EL (cell line): ENCODE results near the gene SYNE1.

Source experiments
- DNase-seq: peaks from one replicate; pipeline ENCODE4 v3.0.0-alpha.2; 2016

SYNE1 gene

DNA sequence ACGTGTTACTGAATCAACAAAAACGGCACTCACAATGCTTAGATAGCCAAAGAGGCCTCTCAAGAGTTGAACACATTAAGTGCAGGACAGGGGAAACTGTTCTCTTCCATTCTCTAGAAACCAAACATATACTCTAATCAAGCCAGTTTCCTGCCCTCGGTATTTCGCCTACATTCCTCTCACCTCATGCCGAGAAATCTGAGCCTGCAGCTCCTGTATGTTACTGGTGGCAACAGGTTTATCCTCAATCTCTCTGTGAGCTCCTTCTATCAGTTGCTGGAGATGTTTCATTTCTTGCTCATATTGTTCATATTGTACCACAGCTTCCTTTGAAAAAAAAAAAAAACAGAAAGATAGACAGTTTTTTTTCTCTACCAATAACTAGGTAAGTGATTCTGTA, 328.9 kb downstream of the SYNE1 start:
- DNase-seq: no peak

DNA sequence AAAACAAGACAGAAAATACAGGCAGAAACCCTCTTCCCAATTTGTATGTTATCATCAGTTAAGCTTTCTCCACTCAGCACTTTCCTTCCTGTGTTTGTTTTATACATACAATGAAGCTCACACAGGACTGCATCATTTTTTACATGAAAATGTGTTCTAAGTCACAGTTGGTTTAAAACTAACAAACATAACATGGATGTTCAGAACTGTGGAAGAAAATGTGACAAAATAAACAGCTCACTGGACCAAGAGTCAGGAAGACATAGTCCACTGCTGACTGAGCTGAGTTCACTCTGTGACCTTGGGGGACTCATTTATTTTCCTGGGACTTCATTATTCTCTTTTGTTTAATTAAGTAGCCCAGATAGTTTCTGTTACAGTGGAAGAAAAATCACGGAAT, 331.5 kb downstream of the SYNE1 start:
- no peak for DNase-seq

DNA sequence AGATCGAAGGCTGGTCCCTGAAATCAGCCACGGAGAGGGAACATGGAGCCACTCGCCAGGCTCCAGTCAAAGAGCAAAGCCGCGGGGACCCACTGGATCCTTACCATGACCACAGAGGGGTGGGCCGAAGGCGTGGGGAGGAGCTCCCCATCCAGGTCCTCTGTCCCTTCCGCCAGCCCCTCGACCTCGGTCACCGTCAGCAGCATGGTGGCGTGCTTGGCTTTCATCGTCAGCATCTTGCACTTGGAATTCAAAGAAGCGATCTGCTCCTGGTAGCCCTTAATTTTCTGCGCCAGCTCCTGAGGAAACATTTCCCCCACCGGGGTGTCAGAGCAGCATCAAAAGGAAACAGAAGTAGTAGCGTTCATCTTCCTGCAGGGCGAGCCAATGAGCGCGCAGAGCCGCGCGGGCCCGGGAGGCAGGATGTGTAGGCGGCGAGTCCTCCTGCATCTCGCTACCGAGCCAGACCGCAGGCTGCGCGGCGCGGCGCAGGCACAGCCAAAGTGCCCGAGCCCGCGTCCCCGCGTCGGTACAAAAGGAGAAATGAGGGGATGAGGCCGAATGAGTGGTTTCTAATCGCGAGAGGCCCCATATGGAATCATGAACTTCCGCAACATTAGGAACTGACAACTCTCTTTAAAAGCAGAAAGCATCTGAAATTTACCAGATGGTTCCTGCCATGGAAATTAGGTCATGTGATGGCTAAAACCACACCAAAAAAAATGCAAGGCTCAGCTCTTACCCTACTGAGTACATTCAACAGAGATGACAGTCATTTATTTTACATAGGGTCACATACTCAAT, 335.2 kb downstream of the SYNE1 start:
- peak; percentile 91 for DNase-seq

DNA sequence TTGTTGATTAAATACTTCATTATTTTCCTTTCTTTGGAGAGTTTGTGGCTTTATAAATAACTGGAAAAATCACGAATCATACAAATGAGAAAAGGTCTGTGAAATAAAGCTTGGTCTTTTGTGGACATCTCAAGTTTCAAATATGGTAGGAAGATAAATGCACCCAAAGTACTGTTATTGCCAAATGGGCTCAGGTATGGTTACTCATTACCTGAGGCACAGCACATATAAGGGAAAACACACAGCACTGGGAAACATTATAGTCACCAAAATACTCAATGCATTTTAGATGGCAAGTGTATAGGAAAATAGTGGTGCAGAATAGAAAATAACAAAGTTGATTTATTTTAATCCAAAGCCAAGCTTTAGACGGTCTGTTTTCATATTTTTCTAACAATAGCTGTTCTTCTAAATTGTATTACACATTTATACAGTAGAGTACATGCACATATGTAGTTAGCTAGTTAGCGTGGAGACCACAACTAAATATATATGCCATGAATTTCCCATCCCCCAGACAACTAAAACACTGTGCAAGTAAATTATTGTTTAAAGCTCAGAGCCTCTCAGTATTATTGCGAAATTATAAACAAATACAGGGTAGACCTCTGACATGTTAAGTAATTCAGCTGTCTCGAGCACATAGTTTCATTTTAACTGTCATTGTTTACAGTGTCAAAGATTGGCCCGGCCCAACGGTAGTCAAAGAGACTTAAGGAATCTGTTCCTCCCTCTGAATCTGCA, 336.0 kb downstream of the SYNE1 start:
- no peak for DNase-seq

DNA sequence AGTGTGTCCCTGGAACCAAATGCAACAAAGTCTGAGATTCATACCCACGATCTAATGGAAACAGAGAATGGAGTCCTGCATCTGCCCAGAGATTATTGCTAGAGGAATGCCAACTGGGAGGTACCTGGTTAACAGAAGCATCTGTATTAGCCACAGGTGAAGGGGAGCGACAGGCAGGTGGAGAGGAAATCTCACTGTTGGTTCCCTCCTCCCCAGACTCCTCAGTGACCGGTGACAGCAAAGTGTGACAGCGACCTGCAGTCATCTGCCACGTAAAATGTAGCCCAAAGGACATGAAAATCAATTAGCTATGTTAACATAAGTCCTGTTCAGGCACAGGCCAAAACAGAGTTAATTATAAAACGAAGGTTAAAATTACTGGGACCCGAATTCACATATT, 336.6 kb downstream of the SYNE1 start:
- no peak for DNase-seq

DNA sequence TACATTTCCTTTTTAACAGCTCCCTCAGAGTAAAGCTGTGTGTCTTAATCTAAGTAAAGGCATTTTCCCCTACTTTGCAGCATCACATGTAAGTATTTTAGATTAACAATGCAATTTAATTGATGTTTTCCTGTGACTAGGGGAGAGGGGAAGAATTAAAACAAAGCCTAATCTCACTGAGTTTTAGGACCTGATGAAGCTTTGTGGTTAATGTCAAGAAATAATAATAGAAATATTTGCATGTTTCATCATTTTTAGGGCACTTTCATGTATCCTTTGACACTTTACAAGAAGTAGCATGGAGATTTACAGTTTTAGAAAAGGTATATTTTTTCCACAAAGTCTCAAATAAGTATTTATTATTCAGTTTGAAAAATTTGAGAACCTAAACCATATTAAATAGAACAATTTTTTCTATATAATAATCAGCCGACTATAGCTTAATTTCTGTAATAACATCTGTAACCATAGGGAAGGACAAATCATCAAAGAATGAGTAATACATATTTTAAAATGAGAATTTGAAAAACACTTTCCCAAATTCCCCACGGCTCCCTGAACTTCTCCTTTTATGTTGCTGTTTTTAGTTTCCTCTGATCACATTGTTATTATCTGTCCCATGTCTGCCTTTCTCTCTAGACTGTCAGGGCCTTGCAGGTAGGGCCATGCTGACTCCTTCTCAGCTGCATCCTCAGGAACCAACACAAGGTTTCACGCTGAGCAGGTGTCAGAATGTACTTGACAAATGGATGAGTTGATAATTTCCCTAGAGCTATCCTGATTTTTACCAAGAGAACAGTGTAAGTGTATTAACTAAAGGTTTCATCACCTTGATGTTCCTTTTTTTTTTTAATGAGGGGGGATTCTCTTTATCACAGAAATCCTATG, 338.1 kb downstream of the SYNE1 start:
- DNase-seq: no peak

DNA sequence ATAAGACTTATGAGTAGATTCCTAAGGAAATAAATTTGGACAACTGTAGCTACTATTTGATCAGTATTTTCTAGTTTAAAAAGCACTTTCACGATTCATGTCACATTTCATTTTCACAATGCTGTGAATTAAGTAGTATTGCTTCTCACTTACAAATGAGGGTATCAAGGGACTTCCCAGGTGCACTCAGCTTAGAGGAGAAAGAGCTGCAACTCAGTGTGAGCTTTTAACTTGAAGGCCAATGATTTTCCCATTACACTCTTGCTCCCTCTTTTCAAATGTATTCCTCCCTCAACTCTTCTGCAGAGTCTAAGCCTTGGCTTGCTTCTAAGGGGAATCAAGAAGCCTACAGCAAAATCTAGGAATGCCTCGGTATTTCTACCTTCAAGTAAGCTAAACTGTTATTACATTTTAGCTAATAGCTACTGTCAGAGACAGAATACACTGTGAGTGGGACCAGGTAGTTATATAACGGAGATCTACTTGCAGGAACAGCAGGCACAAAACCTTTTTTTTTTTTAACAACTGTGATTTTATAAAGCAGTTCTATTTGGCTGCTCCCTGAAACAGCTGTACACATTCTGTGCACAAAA, 339.0 kb downstream of the SYNE1 start:
- no peak for DNase-seq

DNA sequence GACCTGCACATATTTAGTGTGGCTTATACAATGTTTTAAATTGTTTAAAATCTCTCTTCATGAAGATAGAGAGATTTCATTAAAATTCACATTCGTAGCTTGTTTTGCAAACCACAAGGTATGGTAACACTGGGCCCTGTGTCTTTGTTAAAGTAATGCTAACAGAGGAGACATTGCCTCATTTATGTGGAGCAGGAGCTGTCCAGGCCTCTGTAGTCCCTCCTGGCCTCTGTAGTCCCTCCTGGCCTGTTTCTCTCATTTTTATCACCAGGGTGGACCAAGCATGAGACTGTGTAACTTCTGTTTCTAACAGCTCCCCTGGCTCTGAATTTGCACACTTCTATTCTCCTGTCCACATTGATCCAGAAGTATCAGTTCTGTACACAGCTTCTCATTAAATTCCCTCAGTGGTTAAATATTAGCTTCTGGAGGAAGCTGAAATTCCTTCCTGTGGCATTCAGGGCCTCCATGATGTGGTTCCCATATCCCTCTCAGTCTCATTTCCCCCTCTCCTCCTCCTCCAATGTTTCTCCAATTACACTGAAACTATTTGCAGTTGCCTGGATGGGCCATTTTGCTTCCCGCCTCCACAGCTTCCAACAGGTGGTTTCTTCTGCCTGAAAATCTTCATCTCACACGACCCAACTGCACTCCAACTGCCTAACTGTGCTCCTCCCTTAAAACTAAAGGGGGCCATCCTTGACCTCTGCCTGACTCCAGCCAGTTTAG, 340.4 kb downstream of the SYNE1 start:
- DNase-seq: no peak

DNA sequence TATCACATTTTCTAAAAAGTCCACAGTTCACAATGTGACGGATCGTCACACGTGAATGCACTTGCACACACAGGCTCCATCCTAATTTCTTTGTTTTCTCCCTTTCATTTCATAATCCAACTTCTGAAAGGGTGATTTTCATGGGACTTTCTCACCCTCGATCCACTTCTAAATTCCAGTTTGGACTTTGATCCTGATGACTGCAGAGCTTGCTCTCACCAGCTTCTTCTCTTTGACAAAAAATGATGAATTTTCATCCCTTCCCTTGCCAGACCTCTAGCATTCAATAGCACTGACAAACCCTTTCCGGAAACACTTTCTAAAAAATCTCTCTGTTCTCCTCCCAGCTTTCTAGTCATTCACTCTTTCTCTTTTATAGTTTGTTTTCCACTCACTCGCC, 341.2 kb downstream of the SYNE1 start:
- no peak for DNase-seq

DNA sequence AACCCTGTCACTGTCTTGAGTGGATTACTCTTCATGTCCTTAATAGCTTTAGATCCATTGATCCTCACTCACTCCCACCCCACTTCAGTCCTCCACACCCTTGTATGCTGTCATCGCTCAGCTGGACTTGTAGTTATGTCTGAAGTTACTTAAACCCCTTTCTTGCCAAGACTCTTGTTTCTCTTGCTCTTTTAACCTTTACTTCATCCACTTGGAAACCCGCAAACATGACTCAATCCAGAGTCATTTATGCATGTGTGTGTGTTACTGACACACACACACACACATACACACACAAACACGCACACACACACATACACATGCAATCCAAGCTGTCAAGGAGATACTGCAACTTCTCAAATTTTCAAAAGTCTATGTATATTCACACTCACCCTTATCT, 341.8 kb downstream of the SYNE1 start:
- DNase-seq: peak; percentile 56

DNA sequence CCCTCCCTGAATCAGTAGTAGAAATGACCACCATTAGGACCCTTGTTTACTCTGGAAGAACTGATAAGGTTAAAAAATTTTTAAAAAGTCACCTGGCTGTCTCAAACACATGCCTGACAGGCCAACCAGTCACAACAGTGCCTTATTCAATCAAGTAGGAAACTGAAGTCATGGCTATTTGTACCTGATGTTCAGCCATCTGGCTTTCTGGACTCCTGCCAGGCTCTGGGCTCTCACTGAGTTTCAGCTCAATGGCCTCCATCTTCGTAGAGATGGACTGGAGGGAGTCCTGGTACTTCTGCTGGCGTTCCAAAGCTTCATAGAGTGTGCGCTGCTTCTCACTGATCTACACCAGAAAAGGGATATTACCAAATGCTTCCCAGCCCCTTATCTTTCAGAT, 343.8 kb downstream of the SYNE1 start:
- no peak for DNase-seq

DNA sequence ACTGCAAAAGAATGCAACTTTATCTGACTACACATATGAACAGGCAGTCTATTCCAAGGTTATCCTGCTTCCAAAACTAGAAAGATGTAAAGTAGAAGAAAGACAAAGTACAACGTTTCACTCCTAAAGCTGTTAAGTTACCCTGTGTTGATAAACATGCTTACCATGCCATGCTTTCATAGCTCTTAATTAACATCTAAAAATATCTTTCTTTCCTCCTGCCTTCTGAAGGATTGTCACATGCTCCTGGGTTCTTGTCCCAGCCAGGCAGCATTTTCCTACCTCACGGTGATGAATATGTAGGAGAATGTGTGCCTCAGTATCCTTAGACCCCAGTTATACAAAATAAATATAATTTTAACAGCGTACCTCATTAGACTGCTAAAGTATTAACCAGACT, 344.6 kb downstream of the SYNE1 start:
- DNase-seq: no peak

DNA sequence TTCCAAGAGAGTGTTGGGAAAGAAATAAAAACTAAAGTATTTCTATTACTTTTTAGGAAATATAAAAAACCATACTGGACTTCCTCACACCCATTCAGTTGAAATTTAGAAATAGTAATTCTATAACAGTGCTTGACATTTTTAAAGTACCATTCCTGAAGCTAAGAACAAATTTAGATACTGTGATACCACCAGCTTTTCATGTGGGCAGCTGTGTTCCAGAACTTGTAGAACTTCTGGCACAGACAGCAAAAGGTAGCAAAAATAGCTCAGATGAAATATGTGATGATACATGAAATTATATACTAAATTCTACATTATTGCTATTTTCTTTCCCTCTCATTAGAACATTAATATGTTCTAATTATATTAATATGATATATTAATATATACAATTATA, 346.5 kb downstream of the SYNE1 start:
- no peak for DNase-seq

DNA sequence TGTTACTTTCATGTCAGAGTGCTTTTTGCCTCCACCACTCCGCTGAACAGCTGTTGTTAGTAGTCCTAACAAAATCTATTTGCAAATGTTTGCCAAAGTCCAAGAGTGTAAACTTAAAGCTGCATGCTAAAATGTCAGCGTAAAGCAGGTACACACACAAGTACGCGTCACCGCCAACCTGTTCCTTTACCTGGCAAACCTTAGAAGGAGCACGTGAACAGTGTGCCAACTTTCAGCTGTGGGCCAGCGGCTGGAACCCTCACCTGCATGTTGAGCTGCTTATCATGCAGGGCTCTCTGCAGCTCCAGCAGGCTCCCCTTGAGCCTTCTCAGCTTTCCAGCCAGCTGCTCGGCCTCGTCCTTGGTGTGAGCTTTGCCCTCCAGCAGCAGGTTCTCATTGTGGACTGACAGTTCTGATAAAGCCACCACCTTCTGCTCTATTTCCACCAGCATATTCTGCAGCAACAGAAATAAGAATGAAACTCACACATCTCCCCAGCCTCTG, 359.3 kb downstream of the SYNE1 start:
- no peak for DNase-seq

DNA sequence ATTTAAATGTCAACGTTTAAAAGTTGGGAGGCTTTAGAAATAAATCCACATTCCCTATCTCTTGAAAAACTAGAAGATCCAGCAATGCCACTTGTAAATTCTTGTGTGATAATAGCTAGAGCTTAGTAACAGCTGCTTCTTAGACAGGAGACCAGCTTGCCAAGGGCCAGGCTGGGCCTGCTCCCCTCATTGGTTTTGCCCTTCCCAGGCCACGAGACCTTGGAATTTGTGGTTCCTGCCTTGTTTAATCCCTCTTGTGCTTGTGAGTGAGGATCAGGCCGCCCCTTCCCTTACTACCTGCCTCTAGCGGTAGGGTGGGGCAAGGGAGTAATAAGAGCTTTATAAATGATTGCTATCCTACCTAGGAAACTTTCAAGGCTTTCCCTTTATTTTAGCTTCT, 363.5 kb downstream of the SYNE1 start:
- DNase-seq: no peak

DNA sequence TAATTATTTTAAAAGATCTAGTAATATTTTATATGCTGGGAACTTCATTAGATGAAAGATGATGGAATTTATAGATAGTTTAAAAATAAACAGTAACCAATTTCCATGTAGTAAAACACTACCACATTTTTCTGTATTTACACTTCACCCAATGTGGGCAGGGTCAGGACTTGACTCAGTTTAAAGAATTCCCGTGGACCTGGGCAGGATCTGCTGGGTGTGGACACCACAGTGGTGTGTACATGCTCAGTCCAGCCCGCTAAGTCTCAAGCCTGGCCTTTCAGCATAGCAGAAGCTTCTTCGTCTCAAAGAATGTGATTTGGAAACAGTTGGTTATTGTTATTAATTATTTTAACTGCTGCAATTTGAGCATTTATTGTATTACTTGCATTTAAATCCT, 364.2 kb downstream of the SYNE1 start:
- peak; percentile 57 for DNase-seq

DNA sequence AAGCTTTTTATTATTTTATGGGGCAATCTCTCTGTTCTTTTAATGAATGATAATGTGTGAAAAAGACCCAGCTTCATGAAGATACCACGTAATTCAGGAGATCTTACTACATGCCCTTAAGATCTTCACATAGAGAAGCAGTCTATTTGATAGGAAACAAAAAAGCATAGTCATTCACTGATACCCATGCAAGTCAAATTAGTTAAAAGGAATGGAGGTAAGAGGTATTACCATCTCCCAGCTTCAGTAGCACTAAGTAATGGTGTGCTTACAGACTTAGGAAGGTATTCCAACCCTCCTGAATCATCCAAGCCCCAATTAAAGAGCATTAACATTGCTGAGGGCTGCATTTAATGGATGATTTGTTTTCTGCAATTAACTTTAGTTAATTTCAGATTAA, 364.7 kb downstream of the SYNE1 start:
- no peak for DNase-seq

DNA sequence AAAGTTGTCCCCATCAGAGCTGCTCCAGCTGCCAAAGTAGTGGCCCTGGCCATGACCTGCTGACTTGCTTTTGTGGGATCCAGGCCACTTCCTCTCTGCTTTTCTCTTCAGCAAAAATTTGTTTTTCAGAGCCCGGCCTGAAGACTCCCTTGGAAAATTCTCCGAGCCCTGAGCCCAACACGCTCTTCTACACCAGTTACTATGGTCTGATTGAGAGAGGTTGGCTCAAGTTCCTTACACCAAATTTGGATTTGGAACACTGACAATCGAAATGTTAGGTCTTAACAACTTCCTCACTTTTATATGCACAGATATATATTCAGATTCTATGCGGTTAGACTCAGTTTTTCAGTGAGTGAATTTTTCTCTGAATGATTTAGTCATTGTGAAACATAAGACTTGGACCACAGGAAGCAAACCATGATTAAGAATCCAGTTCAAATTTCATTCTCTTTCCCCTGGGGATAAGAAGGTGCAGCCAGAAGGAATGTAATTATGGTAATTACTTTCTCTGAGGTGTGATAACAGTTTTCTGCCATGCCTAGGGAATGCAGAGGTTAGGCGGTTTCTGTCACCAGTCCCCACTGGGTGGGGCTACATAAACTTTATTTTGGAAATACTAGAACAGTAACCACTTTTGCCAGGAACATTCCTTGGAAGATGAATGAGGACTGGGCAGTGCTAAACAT, 365.2 kb downstream of the SYNE1 start:
- peak; percentile 20 for DNase-seq

DNA sequence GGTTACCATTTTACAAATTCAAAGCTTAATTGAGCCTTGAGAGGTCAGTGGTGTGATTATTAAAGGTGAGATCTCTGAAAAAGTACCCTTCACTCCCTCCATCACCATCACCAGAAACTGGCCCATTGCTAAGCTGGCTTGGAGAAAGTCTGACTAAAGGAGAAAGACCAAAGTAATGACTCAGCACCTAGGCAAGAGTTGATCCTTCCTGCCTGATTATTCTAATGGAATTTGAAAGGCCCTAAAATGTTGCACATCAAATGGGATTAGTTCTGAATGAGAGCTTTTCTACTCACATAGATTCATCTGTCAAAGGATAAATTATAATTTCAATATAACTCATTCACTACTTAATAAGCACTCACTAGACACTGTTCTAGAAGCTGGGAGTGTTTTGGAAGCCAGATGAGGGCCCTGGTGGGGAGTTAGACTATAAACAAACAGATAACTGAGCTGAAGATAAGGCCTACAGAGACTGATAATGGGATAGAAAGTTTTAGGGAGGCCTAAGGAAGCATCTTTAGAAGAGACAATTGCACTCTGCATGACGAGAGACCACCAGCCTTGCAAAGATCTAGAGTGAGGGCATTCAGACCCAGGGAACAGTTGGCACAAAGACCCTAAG, 366.7 kb downstream of the SYNE1 start:
- DNase-seq: peak; percentile 52

DNA sequence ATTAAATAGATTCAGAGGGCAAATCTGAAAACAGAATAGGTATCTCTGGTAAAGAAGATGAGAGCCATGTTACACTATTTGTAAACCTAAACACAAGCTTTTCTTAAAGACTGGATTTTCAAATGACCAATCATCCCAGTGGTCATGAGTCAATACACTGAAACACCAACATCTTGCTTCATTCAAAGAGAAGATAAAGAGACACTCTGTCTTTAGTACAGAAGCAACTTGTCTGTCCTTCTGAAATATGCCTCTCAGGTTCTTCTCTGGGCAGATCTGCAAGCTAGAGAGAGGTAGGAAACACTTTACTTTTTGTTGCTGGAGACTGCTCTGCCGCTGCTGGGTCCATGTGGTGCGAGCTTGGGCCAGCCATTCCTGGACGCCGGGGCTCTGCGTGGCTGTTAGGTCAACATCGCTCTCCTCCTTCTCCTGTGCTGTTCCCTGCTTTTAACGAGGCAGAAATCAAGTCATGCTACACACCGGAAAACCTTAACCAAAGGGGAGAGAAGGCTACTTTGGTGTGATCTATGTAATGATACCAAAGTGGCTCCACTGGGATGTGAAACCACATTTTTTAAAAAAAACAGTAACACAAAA, 368.2 kb downstream of the SYNE1 start:
- DNase-seq: no peak
